HepG2 (cell line): ENCODE measurements around the gene EGFL8. TPM values are rescaled to one million over a fixed set of nuclear protein-coding genes. Genes with fewer than 3 reads are reported as not detected.

ENCODE experiments used
- CENPT ChIP-seq: sonication (generic); formaldehyde crosslinking; IDR thresholded peaks from 2 replicates; pipeline ENCODE4 v1.8.0; 2022; ENCODE audit warnings: low read depth, mild to moderate bottlenecking, moderate library complexity, missing genetic modification reagents
- EZH2 ChIP-seq: conservative IDR thresholded peaks from 2 replicates; pipeline ENCODE4 v1.6.1; 2012; ENCODE audit warnings: mild to moderate bottlenecking, low read depth, low read length, moderate library complexity
- FOXK1 ChIP-seq: sonication (generic); formaldehyde crosslinking; IDR thresholded peaks from 2 replicates; pipeline ENCODE4 v1.4.0; 2020; ENCODE audit warnings: low read depth, missing genetic modification reagents, borderline replicate concordance
- HHEX ChIP-seq: IDR thresholded peaks from 2 replicates; pipeline ENCODE4 v1.6.1; 2016; ENCODE audit warnings: control low read depth
- KAT8 ChIP-seq: IDR thresholded peaks from 2 replicates; pipeline ENCODE4 v1.6.1; 2016; ENCODE audit warnings: missing genetic modification reagents, missing compliant biosample characterization
- KMT2B ChIP-seq: IDR thresholded peaks from 2 replicates; pipeline ENCODE4 v1.6.1; 2016; ENCODE audit warnings: missing genetic modification reagents, missing compliant biosample characterization
- LCORL ChIP-seq, 2 experiments: fragments of 450-650 bp in 1 of 2; sonication (generic) in 1 of 2; formaldehyde crosslinking in 1 of 2; IDR thresholded peaks; 2 replicates each; pipeline versions ENCODE4 v1.5.0 to v1.6.1; 2017 to 2020; ENCODE audit warnings: antibody characterized with exemption in 1 of 2, missing genetic modification reagents in 1 of 2
- MIXL1 ChIP-seq: IDR thresholded peaks from 2 replicates; pipeline ENCODE4 v1.6.1; 2016
- MZF1 ChIP-seq: sonication (generic); formaldehyde crosslinking; IDR thresholded peaks from 2 replicates; pipeline ENCODE4 v1.8.1; 2023; ENCODE audit warnings: mild to moderate bottlenecking, missing genetic modification reagents, borderline replicate concordance
- NCOA2 ChIP-seq: sonication (generic); formaldehyde crosslinking; IDR thresholded peaks from 2 replicates; pipeline ENCODE4 v1.8.0; 2022; ENCODE audit warnings: inconsistent platforms
- NKX3-1 ChIP-seq: sonication (generic); formaldehyde crosslinking; IDR thresholded peaks from 2 replicates; pipeline ENCODE4 v1.5.0; 2020; ENCODE audit warnings: missing genetic modification reagents
- SOX5 ChIP-seq: IDR thresholded peaks from 2 replicates; pipeline ENCODE4 v1.6.1; 2016; ENCODE audit warnings: borderline replicate concordance
- TCF12 ChIP-seq, 2 experiments: fragments of 450-650 bp in 1 of 2; sonication (generic) in 1 of 2; formaldehyde crosslinking in 1 of 2; IDR thresholded peaks; 2 replicates each; pipeline versions ENCODE4 v1.6.1 to v1.8.0; 2017 to 2022; ENCODE audit warnings: antibody characterized with exemption in 1 of 2, mild to moderate bottlenecking in 1 of 2, missing genetic modification reagents in 1 of 2, moderate library complexity in 1 of 2
- YEATS4 ChIP-seq: sonication (generic); formaldehyde crosslinking; IDR thresholded peaks from 2 replicates; pipeline ENCODE4 v1.4.0; 2020; ENCODE audit warnings: missing genetic modification reagents, borderline replicate concordance
- ZBTB1 ChIP-seq: sonication (generic); formaldehyde crosslinking; IDR thresholded peaks from 2 replicates; pipeline ENCODE4 v1.4.0; 2020; ENCODE audit warnings: missing genetic modification reagents, borderline replicate concordance
- ZFY ChIP-seq: sonication (generic); formaldehyde crosslinking; IDR thresholded peaks from 2 replicates; pipeline ENCODE4 v1.4.0; 2020; ENCODE audit warnings: missing genetic modification reagents
- ZNF292 ChIP-seq: sonication (generic); formaldehyde crosslinking; IDR thresholded peaks from 2 replicates; pipeline ENCODE4 v1.8.1; 2022; ENCODE audit warnings: mild to moderate bottlenecking, low read depth, missing genetic modification reagents, borderline replicate concordance
- ZNF451 ChIP-seq: sonication (generic); formaldehyde crosslinking; IDR thresholded peaks from 2 replicates; pipeline ENCODE4 v1.5.0; 2020; ENCODE audit warnings: mild to moderate bottlenecking, missing genetic modification reagents
- ZNF556 ChIP-seq: sonication (generic); formaldehyde crosslinking; IDR thresholded peaks from 2 replicates; pipeline ENCODE4 v1.4.0; 2020; ENCODE audit warnings: mild to moderate bottlenecking, missing genetic modification reagents, borderline replicate concordance
- polyA plus RNA-seq, 8 experiments: library from polyadenylated mRNA; depleted of rRNA in 3 of 8; stranded (reverse) in 7 of 8; unstranded in 1 of 8; fragments of >200 nt; fragmentation: Illumina TruSeq in 4 of 8; extraction: Trizol in 4 of 8; gene quantifications; 2 replicates each; pipeline versions ENCODE4 v1.2.1 to v1.2.3, GENCODE V29; 2011 to 2016; ENCODE audit warnings: low read depth in 4 of 8, missing spikeins in 1 of 8, mixed read lengths in 1 of 8; ENCODE audit not compliant: insufficient read depth in 1 of 8
- total RNA-seq, 5 experiments: library from RNA; depleted of rRNA; stranded (reverse); fragments of >200 nt; fragmentation: Illumina TruSeq; extraction: Trizol; gene quantifications; 2 replicates each; pipeline ENCODE4 v1.2.3, GENCODE V29; 2016; ENCODE audit warnings: low read depth in 1 of 5
- TF ChIP-seq, protein P1 (sequence below): sonication (generic); formaldehyde crosslinking; IDR thresholded peaks from 2 replicates; pipeline ENCODE4 v1.4.0; 2020; ENCODE audit warnings: mild to moderate bottlenecking, missing genetic modification reagents
- TF ChIP-seq, protein P2 (sequence below): sonication (generic); formaldehyde crosslinking; IDR thresholded peaks from 2 replicates; pipeline ENCODE4 v1.5.1; 2020; ENCODE audit warnings: mild to moderate bottlenecking, missing genetic modification reagents, borderline replicate concordance
- TF ChIP-seq, protein P3 (sequence below): sonication (generic); formaldehyde crosslinking; IDR thresholded peaks from 2 replicates; pipeline ENCODE4 v1.4.0; 2020; ENCODE audit warnings: missing genetic modification reagents, borderline replicate concordance

Gene EGFL8
- total and polyA plus RNA-seq, 2 of the 13 experiments (the other 11 are each of a cell fraction or from before 2014, with no cell fraction given): 10.0 to 11.5 TPM

DNA sequence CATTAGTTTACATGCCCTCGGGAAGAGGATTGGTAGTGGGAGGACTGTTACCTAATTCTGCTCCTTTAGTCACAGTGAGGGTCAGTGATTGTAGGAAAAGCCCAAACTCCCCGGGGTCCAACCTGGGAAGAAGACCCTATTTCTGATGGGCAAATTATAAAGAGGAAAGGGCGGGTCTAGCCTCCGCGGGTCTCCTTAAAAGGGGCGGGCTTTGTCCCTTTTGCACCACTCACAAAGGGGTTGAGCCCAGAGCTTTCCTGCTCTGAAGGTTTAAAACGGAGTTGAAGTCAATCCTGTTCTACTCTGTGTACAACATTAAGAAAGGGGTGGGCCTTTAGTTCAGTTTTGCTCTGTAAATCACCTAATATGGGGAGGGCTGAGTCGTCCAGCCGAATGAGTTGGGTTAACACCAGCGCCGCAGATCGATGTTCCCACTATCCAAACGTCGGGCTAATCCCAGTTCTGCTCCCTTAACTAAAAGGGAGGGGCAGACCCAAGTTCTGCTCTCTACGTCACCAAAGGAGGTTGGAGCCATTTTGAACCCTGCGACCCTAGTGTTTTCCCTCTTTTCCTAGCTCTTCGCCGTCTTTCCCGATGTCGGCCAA lies 12.9 kb downstream of the EGFL8 start (continued):
- no peak; the same call in 1 of the 2 replicates for TF ChIP-seq SOX5 (CRISPR knock-in tag)
- no peak for TF ChIP-seq FOXK1 (CRISPR knock-in tag)
- TF ChIP-seq LCORL (IDR thresholded peaks at IDR 0.05): no peak
- no peak for TF ChIP-seq LCORL (CRISPR knock-in tag; IDR thresholded peaks at IDR 0.05)
- TF ChIP-seq CENPT: no peak
- TF ChIP-seq, protein P1, sequence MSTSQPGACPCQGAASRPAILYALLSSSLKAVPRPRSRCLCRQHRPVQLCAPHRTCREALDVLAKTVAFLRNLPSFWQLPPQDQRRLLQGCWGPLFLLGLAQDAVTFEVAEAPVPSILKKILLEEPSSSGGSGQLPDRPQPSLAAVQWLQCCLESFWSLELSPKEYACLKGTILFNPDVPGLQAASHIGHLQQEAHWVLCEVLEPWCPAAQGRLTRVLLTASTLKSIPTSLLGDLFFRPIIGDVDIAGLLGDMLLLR: no peak; the same call in 1 of the 2 replicates
- peak; percentile 18; the same call in 1 of the 2 replicates for TF ChIP-seq KAT8 (CRISPR knock-in tag)
- TF ChIP-seq TCF12 (IDR thresholded peaks at IDR 0.05): no peak
- no peak for TF ChIP-seq TCF12 (CRISPR knock-in tag; IDR thresholded peaks at IDR 0.05)
- 0 out of 2 replicates have a peak, but pooled peaks have one; percentile 7 for TF ChIP-seq YEATS4 (CRISPR knock-in tag)
- TF ChIP-seq NKX3-1 (CRISPR knock-in tag): no peak
- TF ChIP-seq MIXL1 (CRISPR knock-in tag): no peak
- TF ChIP-seq ZNF451: no peak
- TF ChIP-seq ZBTB1: no peak
- TF ChIP-seq ZNF556 (CRISPR knock-in tag): peak; percentile 64; the same call in 1 of the 2 replicates
- TF ChIP-seq ZFY (CRISPR knock-in tag): no peak
- TF ChIP-seq, protein P2, sequence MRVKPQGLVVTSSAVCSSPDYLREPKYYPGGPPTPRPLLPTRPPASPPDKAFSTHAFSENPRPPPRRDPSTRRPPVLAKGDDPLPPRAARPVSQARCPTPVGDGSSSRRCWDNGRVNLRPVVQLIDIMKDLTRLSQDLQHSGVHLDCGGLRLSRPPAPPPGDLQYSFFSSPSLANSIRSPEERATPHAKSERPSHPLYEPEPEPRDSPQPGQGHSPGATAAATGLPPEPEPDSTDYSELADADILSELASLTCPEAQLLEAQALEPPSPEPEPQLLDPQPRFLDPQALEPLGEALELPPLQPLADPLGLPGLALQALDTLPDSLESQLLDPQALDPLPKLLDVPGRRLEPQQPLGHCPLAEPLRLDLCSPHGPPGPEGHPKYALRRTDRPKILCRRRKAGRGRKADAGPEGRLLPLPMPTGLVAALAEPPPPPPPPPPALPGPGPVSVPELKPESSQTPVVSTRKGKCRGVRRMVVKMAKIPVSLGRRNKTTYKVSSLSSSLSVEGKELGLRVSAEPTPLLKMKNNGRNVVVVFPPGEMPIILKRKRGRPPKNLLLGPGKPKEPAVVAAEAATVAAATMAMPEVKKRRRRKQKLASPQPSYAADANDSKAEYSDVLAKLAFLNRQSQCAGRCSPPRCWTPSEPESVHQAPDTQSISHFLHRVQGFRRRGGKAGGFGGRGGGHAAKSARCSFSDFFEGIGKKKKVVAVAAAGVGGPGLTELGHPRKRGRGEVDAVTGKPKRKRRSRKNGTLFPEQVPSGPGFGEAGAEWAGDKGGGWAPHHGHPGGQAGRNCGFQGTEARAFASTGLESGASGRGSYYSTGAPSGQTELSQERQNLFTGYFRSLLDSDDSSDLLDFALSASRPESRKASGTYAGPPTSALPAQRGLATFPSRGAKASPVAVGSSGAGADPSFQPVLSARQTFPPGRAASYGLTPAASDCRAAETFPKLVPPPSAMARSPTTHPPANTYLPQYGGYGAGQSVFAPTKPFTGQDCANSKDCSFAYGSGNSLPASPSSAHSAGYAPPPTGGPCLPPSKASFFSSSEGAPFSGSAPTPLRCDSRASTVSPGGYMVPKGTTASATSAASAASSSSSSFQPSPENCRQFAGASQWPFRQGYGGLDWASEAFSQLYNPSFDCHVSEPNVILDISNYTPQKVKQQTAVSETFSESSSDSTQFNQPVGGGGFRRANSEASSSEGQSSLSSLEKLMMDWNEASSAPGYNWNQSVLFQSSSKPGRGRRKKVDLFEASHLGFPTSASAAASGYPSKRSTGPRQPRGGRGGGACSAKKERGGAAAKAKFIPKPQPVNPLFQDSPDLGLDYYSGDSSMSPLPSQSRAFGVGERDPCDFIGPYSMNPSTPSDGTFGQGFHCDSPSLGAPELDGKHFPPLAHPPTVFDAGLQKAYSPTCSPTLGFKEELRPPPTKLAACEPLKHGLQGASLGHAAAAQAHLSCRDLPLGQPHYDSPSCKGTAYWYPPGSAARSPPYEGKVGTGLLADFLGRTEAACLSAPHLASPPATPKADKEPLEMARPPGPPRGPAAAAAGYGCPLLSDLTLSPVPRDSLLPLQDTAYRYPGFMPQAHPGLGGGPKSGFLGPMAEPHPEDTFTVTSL (CRISPR knock-in tag): no peak
- TF ChIP-seq, protein P3, sequence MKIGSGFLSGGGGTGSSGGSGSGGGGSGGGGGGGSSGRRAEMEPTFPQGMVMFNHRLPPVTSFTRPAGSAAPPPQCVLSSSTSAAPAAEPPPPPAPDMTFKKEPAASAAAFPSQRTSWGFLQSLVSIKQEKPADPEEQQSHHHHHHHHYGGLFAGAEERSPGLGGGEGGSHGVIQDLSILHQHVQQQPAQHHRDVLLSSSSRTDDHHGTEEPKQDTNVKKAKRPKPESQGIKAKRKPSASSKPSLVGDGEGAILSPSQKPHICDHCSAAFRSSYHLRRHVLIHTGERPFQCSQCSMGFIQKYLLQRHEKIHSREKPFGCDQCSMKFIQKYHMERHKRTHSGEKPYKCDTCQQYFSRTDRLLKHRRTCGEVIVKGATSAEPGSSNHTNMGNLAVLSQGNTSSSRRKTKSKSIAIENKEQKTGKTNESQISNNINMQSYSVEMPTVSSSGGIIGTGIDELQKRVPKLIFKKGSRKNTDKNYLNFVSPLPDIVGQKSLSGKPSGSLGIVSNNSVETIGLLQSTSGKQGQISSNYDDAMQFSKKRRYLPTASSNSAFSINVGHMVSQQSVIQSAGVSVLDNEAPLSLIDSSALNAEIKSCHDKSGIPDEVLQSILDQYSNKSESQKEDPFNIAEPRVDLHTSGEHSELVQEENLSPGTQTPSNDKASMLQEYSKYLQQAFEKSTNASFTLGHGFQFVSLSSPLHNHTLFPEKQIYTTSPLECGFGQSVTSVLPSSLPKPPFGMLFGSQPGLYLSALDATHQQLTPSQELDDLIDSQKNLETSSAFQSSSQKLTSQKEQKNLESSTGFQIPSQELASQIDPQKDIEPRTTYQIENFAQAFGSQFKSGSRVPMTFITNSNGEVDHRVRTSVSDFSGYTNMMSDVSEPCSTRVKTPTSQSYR (CRISPR knock-in tag): no peak
- no peak for TF ChIP-seq EZH2
- TF ChIP-seq ZNF292 (CRISPR knock-in tag): no peak
- 0 out of 2 replicates have a peak, but pooled peaks have one; percentile 1 for TF ChIP-seq NCOA2 (CRISPR knock-in tag)
- no peak for TF ChIP-seq KMT2B
- TF ChIP-seq MZF1 (CRISPR knock-in tag): peak; percentile 71; the same call in 1 of the 2 replicates
- 0 out of 2 replicates have a peak, but pooled peaks have one; percentile 3 for TF ChIP-seq HHEX
